ENCODE measurements around the gene POM121.
"Not testable (repeated sequence)": the region's sequence is repeated elsewhere in the genome, so short reads cannot be mapped to it uniquely, and the experiment has no call there.

GRCh38 chr7:72948714-72949113, 23.8 kb downstream of the POM121 start:
- TF ChIP-seq, protein P1, sequence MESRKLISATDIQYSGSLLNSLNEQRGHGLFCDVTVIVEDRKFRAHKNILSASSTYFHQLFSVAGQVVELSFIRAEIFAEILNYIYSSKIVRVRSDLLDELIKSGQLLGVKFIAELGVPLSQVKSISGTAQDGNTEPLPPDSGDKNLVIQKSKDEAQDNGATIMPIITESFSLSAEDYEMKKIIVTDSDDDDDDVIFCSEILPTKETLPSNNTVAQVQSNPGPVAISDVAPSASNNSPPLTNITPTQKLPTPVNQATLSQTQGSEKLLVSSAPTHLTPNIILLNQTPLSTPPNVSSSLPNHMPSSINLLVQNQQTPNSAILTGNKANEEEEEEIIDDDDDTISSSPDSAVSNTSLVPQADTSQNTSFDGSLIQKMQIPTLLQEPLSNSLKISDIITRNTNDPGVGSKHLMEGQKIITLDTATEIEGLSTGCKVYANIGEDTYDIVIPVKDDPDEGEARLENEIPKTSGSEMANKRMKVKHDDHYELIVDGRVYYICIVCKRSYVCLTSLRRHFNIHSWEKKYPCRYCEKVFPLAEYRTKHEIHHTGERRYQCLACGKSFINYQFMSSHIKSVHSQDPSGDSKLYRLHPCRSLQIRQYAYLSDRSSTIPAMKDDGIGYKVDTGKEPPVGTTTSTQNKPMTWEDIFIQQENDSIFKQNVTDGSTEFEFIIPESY (IDR thresholded peaks at IDR 0.05) = not testable (repeated sequence)
- not testable (repeated sequence) for TF ChIP-seq CTCF (IDR thresholded peaks at IDR 0.05; ENCODE audit: low read depth, low read length, missing input control); FOXA1 (IDR thresholded peaks at IDR 0.05); EGR1 (IDR thresholded peaks at IDR 0.05; ENCODE audit: low read depth in 2 of 2); ATF3 (IDR thresholded peaks at IDR 0.05); GABPA (IDR thresholded peaks at IDR 0.05 in 1 of 2, conservative IDR thresholded peaks at IDR 0.05 in 1 of 2)
- TF ChIP-seq, protein P2, sequence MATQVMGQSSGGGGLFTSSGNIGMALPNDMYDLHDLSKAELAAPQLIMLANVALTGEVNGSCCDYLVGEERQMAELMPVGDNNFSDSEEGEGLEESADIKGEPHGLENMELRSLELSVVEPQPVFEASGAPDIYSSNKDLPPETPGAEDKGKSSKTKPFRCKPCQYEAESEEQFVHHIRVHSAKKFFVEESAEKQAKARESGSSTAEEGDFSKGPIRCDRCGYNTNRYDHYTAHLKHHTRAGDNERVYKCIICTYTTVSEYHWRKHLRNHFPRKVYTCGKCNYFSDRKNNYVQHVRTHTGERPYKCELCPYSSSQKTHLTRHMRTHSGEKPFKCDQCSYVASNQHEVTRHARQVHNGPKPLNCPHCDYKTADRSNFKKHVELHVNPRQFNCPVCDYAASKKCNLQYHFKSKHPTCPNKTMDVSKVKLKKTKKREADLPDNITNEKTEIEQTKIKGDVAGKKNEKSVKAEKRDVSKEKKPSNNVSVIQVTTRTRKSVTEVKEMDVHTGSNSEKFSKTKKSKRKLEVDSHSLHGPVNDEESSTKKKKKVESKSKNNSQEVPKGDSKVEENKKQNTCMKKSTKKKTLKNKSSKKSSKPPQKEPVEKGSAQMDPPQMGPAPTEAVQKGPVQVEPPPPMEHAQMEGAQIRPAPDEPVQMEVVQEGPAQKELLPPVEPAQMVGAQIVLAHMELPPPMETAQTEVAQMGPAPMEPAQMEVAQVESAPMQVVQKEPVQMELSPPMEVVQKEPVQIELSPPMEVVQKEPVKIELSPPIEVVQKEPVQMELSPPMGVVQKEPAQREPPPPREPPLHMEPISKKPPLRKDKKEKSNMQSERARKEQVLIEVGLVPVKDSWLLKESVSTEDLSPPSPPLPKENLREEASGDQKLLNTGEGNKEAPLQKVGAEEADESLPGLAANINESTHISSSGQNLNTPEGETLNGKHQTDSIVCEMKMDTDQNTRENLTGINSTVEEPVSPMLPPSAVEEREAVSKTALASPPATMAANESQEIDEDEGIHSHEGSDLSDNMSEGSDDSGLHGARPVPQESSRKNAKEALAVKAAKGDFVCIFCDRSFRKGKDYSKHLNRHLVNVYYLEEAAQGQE (IDR thresholded peaks at IDR 0.05) = not testable (repeated sequence)
- TF ChIP-seq, protein P3, sequence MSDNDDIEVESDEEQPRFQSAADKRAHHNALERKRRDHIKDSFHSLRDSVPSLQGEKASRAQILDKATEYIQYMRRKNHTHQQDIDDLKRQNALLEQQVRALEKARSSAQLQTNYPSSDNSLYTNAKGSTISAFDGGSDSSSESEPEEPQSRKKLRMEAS (IDR thresholded peaks at IDR 0.05) = not testable (repeated sequence)

All from liver (tissue), 3 donors.